SK-N-SH treated with all-trans-retinoic acid at 6 μM for 48 hours (cell line): ENCODE measurements around the gene AGAP1.

ENCODE experiments used
- CREB5 ChIP-seq: fragments of 250-450 bp; sonication (Bioruptor Pico); IDR thresholded peaks from 2 replicates; pipeline ENCODE4 v1.5.1; 2020; ENCODE audit warnings: low read depth, mild to moderate bottlenecking, moderate library complexity
- PATZ1 ChIP-seq: fragments of 250-450 bp; sonication (Bioruptor Pico); IDR thresholded peaks from 2 replicates; pipeline ENCODE4 v1.8.0; 2020; ENCODE audit warnings: mild to moderate bottlenecking, moderate library complexity, borderline replicate concordance
- POU6F1 ChIP-seq: fragments of 250-450 bp; sonication (Bioruptor Pico); IDR thresholded peaks from 2 replicates; pipeline ENCODE4 v1.8.0; 2021; ENCODE audit warnings: low read depth, mild to moderate bottlenecking, moderate library complexity, borderline replicate concordance

- TF ChIP-seq POU6F1 (no peak), PATZ1 (no peak), CREB5 (CRISPR knock-in tag) (no peak)
These were observed 420.9 kb downstream of the AGAP1 start for GRCh38 chr2:235914756-235915155.
